WI38 (cell line): Measurements from ENCODE around the gene CD28.

Source experiments
- H3K4me3 ChIP-seq: 2 replicates; pipeline ENCODE4 v1.5.1; 2011; ENCODE audit warnings: low read depth, mild to moderate bottlenecking, control low read depth, low read length
- CTCF ChIP-seq: IDR thresholded peaks from 2 replicates; pipeline ENCODE4 v1.5.1; 2012; ENCODE audit warnings: low read depth, mild to moderate bottlenecking, control low read depth, low read length

CD28 gene

GRCh38 chr2:203722411-203722810 lies 16.0 kb downstream of the CD28 start:
- H3K4me3 ChIP-seq: no peak overlapping the region
- TF ChIP-seq CTCF: no peak

GRCh38 chr2:203728321-203728720 lies 21.9 kb downstream of the CD28 start:
- H3K4me3 ChIP-seq: no peak overlapping the region
- no peak for TF ChIP-seq CTCF

- no peak overlapping the region for H3K4me3 ChIP-seq
- TF ChIP-seq CTCF: no peak
Observed at GRCh38 chr2:203730076-203730729, 23.8 kb downstream of the CD28 start.

- H3K4me3 ChIP-seq: no peak overlapping the region
- no peak for TF ChIP-seq CTCF
Observed at GRCh38 chr2:203730883-203731282, 24.4 kb downstream of the CD28 start.

GRCh38 chr2:203732092-203732952 lies 25.9 kb downstream of the CD28 start:
- TF ChIP-seq CTCF: no peak

GRCh38 chr2:203732953-203733510 lies 26.6 kb downstream of the CD28 start:
- H3K4me3 ChIP-seq: no peak overlapping the region
- TF ChIP-seq CTCF: no peak

More at GRCh38 chr2:203732092-203732952, 25.9 kb downstream of the CD28 start:
- no peak overlapping the region for H3K4me3 ChIP-seq

- TF ChIP-seq CTCF: no peak
- no peak overlapping the region for H3K4me3 ChIP-seq
Observed at GRCh38 chr2:203733684-203734083, 27.2 kb downstream of the CD28 start.
